Measurements from ENCODE around the gene DNAJB12.
"Not testable (repeated sequence)": the region's sequence is repeated elsewhere in the genome, so short reads cannot be mapped to it uniquely, and the experiment has no call there.

The DNAJB12 gene

DNA sequence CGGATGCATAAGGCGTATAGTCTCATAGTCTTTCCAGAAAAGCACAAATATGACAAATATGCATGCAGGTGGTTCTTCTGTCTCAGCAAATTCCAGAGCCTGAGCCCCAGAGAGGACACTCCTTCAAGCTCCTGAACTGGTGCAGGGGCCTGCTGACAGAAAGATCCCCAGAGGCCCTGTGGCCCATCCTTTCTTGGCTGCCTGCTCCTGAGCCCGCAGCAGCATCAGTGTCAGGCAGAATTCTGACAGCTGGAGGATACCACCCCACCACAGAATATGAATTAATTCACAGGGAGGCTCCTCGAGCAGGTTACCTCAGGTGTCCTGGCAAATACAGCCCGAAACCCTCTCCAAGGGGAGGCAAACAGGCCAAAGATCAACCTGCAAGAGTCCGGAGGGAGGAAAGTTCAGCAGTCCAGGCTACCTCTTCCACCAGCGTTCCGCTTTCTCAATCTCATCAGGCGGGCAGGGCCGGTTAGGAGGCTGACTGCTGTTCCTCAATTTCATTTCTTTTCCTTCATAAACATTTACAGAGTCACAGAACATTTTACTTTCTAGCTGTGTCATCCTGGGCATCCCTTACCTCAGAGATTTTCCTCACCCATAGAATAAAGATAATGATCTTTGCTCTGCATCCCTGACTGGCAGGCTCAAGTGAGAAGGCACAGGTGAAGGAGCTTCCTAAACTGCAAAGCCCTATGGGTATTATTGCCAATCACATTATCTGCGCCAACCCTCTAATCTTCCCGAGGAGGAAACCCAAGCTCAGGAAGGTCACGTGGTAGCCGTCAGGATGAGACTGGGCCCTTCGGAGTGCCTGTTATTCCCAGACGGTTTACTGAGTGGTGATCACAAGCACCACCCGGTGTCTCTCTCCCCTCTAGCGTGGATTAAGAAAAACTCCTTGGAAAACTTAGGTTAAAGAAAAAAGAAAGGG lies 1.4 kb downstream of the DNAJB12 start:
- no peak for DNase-seq (ENCODE audit: low spot score)

DNA sequence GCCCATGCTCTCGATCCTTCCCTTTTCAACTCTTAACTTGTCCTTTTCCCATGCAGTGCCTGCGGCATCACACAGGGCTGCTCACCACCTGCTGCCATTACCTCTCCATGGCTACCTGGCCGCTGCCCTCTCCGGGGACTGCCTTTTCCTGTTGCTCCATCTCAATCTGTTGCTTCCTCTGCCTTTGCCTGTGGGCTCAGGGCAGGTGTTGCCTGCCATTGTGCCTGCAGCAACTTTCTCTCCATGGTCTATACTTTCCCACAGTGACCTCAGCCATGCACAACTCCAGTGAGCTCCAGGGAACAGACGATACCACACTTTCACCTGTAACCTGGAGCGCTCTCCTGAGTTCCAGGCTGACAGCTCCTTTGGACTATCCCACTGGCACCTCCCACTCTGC lies 3.2 kb downstream of the DNAJB12 start:
- DNase-seq (ENCODE audit: low spot score), result no peak

DNA sequence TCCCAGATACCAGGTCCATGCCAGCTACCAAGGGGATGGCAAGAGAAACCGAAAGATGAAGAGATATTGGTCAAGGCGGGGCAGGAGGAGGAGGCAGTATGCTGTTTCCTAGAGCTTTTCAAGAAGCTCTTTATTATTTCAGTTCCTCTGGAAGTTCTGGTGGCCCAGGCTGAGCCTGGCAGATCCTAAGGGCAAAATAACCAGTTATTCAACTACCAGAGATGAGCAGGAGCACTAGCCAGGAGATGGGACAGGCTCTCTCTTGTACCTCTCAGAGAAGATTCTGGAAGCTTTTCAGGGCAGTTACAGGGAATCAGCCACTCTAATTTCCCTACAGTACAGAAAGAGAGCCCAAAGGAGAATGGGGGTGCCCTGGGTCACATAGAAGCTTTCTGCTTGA lies 5.3 kb downstream of the DNAJB12 start:
- no peak for DNase-seq (ENCODE audit: low spot score)

DNA sequence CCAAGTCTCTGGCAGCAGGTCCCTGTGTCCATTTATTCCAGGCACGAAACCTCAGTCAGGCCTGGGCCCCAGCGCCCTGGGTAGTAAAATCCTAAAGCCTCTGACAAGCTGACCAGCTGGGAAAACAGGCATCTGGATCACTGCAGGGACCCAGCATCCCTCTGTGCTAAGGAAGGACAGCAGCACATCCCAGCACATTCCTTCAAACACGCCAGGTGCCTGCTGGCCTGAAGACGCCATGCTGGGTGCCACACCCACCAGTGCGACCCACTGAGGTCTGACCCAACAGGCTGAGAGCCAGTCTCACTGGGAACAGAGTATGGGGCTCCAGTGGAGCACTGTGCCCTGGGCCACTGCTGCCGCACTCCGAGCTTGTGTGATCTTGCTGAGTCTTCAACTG lies 6.4 kb downstream of the DNAJB12 start:
- no peak for DNase-seq (ENCODE audit: low spot score)

DNA sequence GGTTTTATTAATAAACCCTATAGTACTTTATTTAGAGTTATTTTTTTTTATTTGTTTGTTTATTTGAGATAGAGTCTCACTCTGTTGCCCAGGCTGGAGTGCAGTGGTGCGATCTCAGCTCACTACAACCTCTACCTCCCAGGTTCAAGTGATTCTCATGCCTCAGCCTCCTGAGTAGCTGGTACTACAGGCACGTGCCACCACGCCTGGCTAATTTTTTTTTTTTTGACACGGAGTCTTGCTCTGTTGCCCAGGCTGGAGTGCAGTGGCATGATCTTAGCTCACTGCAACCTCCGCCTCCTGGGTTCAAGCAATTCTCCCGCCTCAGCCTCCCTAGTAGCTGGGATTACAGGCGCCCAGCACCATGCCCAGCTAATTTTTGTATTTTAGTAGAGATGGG lies 8.6 kb downstream of the DNAJB12 start:
- not testable (repeated sequence) for DNase-seq (ENCODE audit: low spot score)

DNA sequence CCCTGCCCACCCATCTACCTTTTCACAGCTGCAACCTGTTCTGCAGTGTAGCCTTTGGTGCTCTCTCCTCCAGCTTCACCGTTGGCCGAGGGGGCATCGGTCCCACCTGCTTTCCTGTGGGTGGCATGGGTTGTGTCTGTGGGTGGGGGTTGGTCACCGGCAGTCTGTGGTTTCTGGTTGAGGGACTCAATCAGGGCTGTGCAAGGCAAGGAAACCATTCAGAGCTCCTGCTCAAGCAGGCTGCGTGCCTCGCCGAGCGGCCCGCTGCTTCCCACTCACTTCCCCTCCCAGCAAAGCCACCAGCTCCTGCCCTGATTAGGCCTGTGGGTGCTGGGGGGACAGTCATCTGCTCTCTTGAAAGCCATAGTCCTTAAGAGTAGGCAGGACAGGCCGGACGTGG lies 9.8 kb downstream of the DNAJB12 start:
- DNase-seq (ENCODE audit: low spot score), result no peak

DNA sequence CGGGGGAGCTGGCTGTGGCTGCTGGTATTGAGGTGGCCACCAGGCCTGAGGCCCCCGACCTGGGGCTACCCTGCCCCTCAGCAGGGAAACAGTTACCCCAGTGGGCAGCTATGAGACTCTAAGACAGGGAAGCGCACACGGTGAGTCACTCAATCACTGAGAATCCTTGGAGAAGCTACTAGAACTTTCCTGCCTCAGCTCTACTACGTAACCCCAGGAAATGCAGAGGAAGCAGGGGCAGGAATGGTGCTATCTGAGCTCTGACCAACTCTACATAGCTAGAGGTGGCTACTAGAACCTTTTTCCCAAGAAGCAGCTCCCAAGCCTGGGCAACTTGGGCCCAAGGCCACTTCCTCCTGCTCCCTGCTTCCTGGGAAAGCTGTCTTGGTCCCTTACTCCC lies 11.8 kb downstream of the DNAJB12 start:
- DNase-seq (ENCODE audit: low spot score), result no peak

DNA sequence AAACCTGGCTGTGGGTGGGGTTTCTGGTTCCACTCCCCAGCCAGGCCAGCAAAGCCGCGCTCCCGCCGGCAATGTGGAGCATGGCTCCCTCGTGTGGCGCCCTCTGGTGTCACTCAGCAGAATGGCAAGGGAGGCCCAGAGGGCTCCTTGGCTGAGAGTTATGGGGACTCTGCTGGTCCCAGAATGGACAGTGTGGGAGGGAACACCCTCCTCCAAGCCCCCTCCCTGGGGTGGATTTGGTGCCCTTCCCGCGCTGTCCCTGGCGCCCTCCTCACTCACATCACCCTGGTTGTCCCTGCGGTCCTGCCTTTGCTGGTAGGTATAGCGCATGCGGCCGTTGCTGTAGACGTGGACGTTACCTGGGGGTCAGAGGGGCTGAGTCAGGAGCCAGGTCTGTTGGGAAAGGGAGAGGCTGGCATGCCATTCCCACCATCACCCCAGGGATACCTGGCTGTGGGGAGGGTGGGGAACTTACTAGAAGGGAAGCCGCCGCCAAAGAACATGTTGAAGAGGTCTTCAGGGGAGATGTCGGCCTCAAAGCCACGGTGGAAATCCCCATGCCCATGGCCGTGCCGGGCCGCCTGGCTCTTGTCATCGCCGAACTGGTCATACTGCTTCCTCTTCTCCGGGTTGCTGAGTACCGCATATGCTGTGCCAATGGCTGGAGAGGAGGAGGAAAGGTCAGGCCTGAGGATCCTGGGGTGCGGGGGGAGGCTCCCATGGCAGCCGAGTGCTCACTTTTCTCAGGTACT lies 14.0 kb downstream of the DNAJB12 start:
- peak; percentile 72 for DNase-seq (ENCODE audit: low spot score)

DNA sequence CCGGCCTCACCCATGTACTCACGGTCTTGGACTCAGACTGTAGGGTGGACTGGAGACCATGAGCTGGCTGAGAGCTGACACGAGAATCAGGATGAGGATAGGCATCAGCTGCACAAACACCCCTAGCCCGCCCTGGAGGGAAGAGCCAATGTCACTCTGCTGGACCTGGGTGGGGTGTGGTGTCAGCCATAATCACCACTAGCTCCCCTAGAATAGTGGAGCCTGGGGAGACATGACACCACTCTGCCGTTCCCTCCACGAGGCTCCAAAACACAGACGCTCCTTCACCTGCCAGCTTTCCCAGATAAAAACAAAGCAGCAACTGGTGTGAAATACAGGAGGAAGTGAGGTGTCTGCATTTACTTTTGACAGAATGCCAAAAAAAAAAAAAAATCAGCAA lies 16.5 kb downstream of the DNAJB12 start:
- no peak for DNase-seq (ENCODE audit: low spot score)

DNA sequence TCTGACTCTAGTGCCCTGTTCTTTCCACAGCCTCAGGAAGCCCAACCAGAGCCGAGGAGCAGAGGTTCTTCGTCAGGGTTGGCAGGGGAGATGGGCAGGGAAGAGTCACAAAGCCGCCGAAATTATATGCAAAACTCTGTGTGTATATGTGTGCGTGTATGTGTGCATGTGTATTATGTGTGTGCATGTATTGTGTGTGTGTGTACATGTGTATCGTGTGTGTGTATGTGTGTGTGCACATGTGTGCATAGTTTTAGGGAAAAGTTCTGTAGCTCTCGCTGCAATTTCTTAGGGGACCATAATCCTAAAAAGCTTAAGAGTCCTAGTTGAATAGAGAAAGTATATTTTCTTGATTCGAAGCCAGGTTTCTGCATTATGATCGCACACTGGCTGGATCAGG lies 17.0 kb downstream of the DNAJB12 start:
- DNase-seq (ENCODE audit: low spot score), result no peak

DNA sequence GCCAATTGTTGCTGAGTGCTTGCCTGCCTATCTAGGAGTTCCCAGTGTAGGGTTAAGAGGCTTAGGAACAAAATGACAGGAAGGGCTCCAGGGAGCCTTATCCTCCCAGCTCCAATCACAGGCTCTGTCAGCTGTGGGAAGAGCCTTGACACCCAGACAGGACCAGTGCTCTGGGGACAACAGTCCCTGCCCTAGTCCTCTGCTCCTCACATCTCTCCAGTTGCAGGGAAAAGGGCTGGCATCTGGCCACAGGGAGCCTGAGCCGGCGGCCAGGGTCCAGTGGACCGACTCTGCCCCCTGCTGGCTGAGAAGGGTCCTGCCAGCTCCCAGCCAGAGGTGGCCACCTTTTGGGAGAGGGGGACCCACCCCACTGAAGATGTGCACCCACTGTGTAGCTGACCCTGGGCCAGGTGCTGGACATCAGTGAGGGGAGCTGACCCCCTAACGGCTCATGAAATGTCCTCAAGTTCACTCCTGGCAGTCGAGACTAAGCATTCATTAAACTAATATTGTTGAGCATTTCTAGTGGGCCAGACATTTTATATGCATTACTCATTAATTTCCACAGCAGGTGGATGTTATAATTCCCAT lies 17.6 kb downstream of the DNAJB12 start:
- peak; percentile 74 for DNase-seq (ENCODE audit: low spot score)

DNA sequence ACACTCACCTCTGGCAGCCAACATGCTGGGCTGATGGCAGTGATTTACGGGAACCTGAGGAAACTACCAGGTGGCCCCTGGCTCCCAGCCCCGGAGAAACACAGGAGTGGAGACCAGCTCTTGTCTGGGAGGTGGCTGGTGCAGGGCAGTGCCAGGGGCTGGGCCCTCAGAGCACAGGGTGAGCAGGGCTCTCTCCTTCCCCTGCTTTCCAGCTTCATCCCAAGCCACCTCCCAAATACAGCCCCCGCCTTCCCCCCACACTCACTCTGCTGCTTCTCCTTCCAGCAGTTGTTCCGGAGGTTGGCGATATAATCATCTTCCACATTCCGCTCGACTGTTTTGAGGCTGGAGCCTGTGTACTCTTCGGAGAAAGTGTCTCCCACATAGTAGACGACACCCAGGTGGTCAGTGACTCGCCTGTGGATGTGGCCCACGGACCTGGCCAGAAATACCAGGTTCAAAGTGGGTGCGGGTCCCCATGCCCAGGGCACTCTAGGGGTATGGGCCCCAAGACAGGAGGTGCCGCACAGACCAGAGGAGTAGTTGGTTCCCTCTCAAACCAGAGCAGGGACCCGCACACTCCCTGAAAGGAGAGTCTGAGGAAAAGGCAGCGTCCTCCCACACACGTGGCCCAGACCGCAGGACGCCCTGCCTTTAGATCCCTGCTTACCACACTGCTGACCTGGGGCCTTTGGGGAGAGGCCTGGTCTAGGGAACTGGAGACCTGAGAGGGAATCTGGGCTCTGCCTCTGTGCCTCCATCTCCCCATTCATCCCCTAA lies 18.3 kb downstream of the DNAJB12 start:
- DNase-seq (ENCODE audit: low spot score), result no peak

DNA sequence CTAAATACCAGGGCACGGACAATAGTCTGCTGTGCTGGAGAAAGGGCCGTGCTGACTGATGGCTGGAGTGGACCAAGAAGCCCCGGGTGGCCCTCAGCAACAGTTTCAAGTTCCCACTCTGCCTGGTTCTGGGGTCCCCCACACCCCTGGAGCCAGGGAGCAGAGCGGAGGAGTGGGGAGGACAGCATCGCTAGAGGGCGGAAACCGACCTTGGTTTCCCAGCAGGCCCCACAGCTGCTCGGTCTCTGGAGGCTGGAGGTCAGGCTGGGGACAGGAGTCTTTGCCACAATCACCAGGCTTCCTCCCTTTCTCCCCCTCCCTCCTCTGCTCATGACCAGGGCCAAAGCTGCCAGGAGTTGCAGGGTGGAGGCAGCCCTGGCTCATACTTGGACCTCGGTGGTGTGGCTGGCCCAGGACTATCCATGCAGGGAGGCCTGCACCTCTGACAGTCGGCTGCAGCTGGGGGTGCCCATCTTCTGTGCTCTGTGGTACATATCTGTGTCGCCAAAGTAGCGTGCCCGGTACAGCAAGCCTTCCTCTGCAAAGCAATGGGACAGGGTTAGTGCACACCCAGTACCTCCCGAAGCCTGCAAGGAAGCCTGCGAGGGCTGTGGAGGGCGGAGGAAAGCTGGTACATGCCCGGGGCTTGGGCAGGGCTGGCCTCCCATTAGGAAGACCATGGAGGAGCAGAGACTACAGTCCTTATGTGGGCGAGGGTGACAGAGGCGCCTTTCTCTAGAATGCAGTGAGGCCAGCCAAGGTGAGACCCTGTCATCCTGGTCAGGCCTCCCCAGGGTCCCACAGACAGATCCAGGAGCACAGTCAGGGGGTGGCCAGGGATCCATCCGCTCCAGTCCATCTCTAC lies 19.1 kb downstream of the DNAJB12 start:
- no peak for DNase-seq (ENCODE audit: low spot score)

DNA sequence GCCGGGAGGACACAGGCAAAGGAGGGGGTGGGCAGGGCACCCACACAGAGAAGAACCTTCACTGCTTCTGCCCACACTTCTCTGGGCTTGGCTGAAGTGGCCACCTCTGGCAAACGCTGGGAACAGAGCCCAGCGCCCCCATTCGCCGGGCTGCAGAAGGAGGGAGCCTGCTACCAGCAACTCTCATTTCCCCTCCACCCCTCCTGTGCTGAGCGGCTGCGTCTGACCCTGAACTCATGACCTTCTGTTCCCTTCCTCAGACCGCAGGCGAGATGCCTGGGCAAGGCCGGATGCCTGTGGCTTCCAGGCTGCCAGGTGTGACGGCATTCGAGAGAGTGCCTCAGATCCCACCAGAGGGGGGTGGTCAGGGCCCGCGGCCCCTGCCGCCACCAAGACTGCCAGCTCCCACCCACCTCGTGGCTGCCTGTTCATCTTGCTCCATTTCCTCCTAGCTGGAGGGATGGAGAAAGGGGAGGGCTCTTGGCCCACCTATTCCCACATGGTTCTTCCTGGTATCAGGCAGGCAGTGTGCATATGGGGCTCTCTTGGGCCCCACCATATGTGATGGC lies 19.8 kb downstream of the DNAJB12 start:
- no peak for DNase-seq (ENCODE audit: low spot score)

DNA sequence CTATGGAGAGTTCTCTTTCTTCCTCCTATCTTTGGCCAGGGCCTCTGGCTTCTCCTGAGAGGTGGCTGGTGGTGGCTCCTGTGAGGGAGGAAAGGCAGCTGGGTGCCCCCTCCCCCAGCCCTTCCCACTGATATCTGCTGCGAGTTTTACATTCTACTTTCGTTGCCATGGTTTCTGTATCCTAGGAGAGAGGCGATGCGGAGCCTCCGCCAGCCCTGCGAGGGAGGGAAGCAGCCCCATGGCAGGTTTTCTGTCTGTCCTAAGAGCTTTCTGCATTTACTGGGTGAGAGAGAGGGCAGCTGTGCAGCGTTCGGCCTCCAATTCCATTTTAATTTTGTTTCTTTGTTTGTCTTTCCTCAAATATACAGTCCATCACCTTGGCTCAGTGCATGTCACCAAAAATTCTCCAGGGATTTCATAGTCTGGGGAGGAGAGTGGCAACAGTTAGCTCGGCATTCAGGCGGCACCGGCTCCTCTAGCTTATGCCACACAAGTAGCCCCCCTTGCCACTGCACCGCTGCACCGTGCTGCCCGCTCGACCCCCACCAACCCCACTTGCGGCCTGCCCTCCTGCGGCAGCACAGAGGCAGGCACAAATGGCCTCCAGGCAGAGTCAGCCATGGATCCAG lies 20.4 kb downstream of the DNAJB12 start:
- DNase-seq (ENCODE audit: low spot score), result no peak

DNA sequence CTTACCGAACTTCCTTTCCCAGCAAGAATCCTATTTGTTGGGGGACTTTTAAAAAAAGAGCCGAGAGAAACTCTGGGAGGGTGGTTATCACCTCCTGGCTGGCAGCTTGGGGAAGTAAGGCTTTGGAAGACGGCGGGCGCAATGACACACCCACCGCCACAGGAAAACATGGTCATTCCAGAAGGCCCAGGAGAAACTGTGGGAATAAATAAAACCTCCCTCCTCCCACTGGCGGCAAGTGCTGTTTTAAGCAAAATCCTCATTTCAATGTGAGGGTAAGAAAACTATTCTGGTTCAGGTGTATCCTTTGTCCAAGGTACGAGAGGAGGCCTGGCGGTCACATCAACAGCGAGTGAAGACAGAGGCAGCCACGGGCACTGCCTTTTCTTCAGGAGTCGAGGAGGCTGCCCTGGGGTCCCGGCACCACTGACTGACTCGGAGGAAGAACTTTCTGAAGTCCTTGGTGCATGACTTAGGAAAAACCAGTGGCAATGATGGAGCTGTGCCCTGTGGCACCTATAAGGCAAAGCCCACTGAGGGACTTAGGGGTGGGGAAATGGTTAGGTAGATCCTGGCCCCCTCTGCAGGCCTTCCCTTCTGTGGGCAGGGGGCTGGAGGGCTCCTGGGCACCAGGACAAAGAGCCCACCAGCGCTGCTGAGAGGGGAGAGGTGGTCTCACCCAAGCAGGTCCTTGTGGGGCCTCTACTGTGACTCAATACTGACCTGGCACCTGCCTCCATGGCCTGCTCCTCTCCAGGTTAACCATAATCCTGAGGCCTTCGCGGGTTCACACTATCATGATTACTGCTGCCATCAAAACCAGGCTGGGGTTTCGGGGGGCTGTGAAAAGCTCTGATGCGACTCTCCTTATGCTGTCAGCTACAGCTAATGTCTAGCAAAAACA lies 21.4 kb downstream of the DNAJB12 start:
- no peak for DNase-seq (ENCODE audit: low spot score)

DNA sequence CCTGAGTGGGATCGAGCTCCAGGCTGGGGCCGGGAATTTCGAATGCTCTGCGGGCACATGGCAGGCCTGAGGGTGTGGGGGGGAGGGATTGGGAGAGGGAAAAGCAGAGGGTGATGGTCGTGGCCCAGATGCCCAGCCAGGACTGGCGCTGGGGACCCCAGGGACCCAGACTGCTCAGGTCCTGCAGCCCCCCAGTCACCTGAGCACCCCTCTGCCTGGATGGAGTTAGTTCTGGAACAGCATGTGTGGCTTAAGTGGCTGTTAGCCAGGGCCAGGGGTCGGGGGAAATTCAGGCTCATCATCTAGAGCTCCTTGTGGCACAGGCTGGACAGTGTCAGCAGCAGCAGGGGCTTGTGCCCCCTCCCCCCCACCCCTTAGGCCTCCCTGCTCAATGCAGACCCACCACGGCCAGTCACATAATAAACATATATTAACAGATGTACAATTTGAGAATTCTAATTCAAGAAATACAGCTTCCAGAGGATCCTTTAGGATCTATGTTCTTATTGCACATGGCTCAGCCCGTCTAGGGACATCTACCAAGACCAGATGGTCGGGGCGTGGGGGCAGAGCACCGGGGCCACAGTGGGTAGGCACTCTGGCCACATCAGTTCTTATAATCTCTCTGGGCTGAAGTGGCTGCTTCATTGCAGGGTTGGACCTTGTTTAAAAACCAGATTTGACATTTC lies 22.2 kb downstream of the DNAJB12 start:
- DNase-seq (ENCODE audit: low spot score), result no peak

DNA sequence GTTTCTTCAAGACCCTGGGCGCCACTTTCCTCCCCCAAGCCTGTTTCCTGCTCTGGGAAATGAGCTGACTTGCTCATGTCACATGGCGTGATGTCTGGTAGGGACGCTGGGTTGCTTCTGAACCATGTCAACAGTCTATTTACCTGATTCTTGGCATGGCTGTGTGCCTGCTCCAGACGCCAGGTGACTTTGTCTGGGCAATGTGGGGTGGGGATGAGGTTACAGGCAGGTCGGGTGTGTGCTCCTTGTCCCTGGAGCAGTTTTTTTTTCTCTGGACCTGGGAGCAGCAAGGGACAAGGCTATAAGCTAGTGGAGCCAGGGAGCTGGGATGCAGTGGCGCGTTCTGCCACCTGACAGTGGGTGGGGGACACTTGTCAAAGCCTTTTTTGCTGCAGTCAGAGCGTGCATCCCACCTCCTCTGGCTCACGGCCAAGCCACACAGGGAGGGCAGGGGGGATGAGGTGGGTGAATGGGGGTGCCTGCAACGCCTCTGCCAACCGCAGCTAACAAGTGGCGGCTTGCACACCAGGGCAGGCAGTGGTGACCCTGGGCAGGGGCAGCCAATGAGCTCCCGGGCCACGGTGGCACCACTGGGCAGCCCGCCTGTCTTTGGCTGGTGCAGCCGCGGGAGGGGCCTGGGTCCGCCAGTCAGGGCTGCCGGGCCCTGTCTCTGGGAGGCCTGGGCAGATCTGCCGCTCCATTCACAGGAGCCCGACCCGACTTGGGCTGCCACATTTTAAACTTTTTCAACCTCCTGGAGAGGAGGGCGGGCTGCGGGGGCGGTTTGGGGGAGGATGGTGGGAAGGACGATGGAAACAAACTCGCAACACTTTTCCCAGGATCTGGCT lies 22.9 kb downstream of the DNAJB12 start:
- DNase-seq (ENCODE audit: low spot score), result peak; percentile 88
